Lung (tissue), 12 donors: ENCODE data around the gene TENM4. TPM values are rescaled to one million over a fixed set of nuclear protein-coding genes. Genes with fewer than 3 reads are reported as not detected.

Experiments used
- ATAC-seq: fragments of 200-7000 bp; cut with Tn5 transposase; one replicate; pipeline ENCODE4 v1.9.1; 2020; ENCODE audit warnings: moderate number of reproducible peaks; ENCODE audit not compliant: insufficient read depth, low FRiP score
- DNase-seq, 3 donors: peaks; one replicate each; pipeline ENCODE4 v3.0.0-alpha.2; 2013 to 2017
- H3K27ac ChIP-seq, 2 donors: one replicate each; pipeline ENCODE4 v1.5.1; 2013; ENCODE audit warnings: mild to moderate bottlenecking in 2 of 2, moderate library complexity in 2 of 2, control low read depth in 1 of 2, inconsistent platforms in 1 of 2, low read depth in 1 of 2, low read length in 1 of 2
- H3K27me3 ChIP-seq, 3 donors: one replicate each; pipeline ENCODE4 v1.5.1; 2013; ENCODE audit warnings: low read length in 2 of 3; ENCODE audit not compliant: control insufficient read depth in 3 of 3, insufficient read depth in 3 of 3
- H3K36me3 ChIP-seq, 4 donors: one replicate each; pipeline ENCODE4 v1.5.1; 2013; ENCODE audit warnings: low read length in 4 of 4, mild to moderate bottlenecking in 1 of 4, moderate library complexity in 1 of 4; ENCODE audit not compliant: control insufficient read depth in 4 of 4, insufficient read depth in 4 of 4
- H3K4me1 ChIP-seq, 5 donors: one replicate each; pipeline ENCODE4 v1.5.1; 2013; ENCODE audit warnings: low read length in 5 of 5, mild to moderate bottlenecking in 2 of 5, moderate library complexity in 1 of 5; ENCODE audit not compliant: control insufficient read depth in 5 of 5, insufficient read depth in 5 of 5
- H3K4me3 ChIP-seq: one replicate; pipeline ENCODE4 v1.5.1; 2013; ENCODE audit warnings: mild to moderate bottlenecking, control low read depth, moderate library complexity
- H3K9ac ChIP-seq, 2 donors: one replicate each; pipeline ENCODE4 v1.5.1; 2013; ENCODE audit warnings: low read length in 2 of 2, control low read depth in 1 of 2; ENCODE audit not compliant: insufficient read depth in 1 of 2
- H3K9me3 ChIP-seq, 4 donors: one replicate each; pipeline ENCODE4 v1.5.1; 2013; ENCODE audit warnings: low read length in 3 of 4, mild to moderate bottlenecking in 1 of 4, moderate library complexity in 1 of 4; ENCODE audit not compliant: control insufficient read depth in 4 of 4, insufficient read depth in 3 of 4
- WGBS, 2 donors: extraction: QIAGEN DNeasy Blood & Tissue Kit; methylation state at CpG; one replicate each; pipeline ENCODE4 v1.1.7; 2013; 5-methylcytosine and 5-hydroxymethylcytosine counted together
- polyA plus RNA-seq, 2 donors: library from polyadenylated mRNA; stranded (reverse); fragments of 200-250 nt; gene quantifications; one replicate each; pipeline ENCODE4 v1.2.1, GENCODE V29; 2013
- total RNA-seq, 2 donors: library from RNA; depleted of rRNA in 1 of 2; stranded (reverse); fragments of >200 nt in 1 of 2; gene quantifications; one replicate each; pipeline ENCODE4 v1.2.1, GENCODE V29; 2014 to 2021
- TF ChIP-seq, protein P1 (sequence below): IDR thresholded peaks from 2 replicates; pipeline ENCODE4 v1.5.1; 2012; ENCODE audit warnings: mild to moderate bottlenecking; ENCODE audit errors: control extremely low read depth, extremely low read depth
- donor health status: control.
- donor health status: control.
- donor health status: Bipolar disorder and iron deficiency.
- donor health status: healthy.
- donor health status: DM: yes; HTN: yes; CAD: no.

The TENM4 gene
- total and polyA plus RNA-seq, 4 donors, result 0.28 to 16.4 (median 3.2) TPM

DNA sequence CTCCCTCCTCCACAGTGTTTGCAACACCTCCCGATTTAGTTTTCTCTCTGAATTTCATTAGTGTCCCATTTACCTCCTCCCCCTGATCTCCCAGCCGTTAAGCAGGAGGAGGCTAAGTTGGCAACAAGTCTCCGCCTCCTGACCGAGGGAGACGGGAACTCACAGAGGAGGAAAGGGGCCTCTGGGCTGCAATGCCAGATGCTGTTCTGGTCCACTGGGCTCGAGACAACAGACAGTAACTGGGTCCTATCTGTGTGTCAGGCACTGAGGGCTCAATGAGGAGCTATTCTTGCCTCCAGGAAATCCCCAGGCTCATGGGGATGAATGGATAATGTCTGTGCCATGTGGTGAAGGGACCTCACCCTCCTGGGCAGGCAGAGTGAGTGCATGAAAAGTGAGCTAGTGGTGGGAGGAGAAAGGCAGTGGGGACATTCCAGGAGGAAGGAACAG lies 228.1 kb downstream of the TENM4 start:
- TF ChIP-seq, protein P1, sequence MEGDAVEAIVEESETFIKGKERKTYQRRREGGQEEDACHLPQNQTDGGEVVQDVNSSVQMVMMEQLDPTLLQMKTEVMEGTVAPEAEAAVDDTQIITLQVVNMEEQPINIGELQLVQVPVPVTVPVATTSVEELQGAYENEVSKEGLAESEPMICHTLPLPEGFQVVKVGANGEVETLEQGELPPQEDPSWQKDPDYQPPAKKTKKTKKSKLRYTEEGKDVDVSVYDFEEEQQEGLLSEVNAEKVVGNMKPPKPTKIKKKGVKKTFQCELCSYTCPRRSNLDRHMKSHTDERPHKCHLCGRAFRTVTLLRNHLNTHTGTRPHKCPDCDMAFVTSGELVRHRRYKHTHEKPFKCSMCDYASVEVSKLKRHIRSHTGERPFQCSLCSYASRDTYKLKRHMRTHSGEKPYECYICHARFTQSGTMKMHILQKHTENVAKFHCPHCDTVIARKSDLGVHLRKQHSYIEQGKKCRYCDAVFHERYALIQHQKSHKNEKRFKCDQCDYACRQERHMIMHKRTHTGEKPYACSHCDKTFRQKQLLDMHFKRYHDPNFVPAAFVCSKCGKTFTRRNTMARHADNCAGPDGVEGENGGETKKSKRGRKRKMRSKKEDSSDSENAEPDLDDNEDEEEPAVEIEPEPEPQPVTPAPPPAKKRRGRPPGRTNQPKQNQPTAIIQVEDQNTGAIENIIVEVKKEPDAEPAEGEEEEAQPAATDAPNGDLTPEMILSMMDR, result no peak
- Histone ChIP-seq H3K36me3 (no peaks in the 10 kb centered on the region), H3K9ac (no peak overlapping the region), H3K4me1 (no peaks in the 10 kb centered on the region), H3K27me3 (no peaks in the 10 kb centered on the region), H3K4me3 (no peak overlapping the region), H3K27ac (no peak overlapping the region), H3K9me3 (no peaks in the 10 kb centered on the region)
- DNase-seq, result no peak
- no peak for ATAC-seq
- 39 to 45% methylated on average over 6 of the region's 6 CpGs for WGBS, 2 donors

DNA sequence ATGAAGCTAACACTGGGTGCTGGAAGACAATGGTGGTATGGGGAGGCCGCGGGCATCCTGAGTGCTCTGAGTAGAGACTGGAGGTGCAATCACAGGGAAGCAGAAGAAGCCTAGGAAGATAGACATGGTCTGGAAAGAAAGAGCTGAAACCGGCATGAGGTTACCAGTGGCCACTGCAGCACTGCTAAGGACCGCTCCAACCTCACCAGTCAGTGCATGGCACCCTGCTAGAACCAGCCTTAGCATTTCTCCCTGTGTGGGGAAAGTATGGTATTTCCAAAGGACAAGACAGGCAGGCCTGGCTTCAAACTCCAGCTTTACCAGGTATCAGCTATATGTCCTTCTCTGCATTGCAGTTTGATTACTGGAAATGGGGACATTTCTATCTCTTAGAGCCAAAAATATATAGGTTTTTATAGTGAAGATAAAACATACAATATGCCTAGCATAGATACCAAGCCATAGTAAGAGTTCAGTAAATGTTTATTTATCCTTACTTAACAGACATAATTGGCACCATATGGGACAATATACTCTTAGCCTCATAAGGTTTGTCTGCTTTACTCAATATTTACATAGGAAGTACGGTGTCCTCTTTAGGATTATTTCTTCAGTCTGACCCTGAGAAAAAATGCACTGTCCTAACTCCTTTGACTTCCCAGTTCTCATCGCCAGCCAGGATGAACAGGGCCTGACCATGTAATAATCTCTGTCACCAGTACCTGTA lies 231.1 kb downstream of the TENM4 start:
- Histone ChIP-seq H3K27me3 (no peaks in the 10 kb centered on the region), H3K9ac (no peak overlapping the region), H3K27ac (no peak overlapping the region), H3K4me1 (no peaks in the 10 kb centered on the region), H3K9me3 (no peaks in the 10 kb centered on the region), H3K4me3 (no peak overlapping the region), H3K36me3 (no peaks in the 10 kb centered on the region)
- no peak for ATAC-seq
- TF ChIP-seq, protein P1, result no peak
- peak in 1 of 3 donors; percentile 25 for DNase-seq
- WGBS, 2 donors, result 92% methylated on average over 6 of the region's 6 CpGs

DNA sequence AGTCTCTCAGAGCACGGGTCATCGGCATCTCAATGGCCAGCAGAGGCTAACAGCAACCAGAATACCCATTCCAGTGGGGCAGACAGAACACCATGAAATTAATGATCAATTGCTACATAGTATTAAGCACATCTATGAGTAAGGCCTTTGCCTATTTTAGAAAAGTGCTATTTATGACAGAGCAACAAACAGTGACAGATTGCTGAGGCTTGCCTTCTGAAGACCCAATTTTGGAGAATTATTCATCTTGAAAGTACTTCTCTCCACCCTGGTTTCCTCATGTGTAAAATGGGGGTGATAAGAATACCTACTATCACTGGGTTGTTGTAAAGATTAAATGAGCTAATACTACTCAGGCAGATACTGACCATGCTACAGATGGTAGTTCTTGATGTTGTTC lies 232.7 kb downstream of the TENM4 start:
- ATAC-seq (no peak), DNase-seq (no peak)
- Histone ChIP-seq H3K4me1 (no peaks in the 10 kb centered on the region), H3K9ac (no peak overlapping the region), H3K9me3 (no peaks in the 10 kb centered on the region), H3K4me3 (no peak overlapping the region), H3K36me3 (no peaks in the 10 kb centered on the region), H3K27me3 (no peaks in the 10 kb centered on the region), H3K27ac (no peak overlapping the region)
- 91 to 95% methylated on average over 2 of the region's 2 CpGs for WGBS, 2 donors
- TF ChIP-seq, protein P1, result no peak
